ENCODE data around the gene GRAMD4.

Gene GRAMD4

DNA sequence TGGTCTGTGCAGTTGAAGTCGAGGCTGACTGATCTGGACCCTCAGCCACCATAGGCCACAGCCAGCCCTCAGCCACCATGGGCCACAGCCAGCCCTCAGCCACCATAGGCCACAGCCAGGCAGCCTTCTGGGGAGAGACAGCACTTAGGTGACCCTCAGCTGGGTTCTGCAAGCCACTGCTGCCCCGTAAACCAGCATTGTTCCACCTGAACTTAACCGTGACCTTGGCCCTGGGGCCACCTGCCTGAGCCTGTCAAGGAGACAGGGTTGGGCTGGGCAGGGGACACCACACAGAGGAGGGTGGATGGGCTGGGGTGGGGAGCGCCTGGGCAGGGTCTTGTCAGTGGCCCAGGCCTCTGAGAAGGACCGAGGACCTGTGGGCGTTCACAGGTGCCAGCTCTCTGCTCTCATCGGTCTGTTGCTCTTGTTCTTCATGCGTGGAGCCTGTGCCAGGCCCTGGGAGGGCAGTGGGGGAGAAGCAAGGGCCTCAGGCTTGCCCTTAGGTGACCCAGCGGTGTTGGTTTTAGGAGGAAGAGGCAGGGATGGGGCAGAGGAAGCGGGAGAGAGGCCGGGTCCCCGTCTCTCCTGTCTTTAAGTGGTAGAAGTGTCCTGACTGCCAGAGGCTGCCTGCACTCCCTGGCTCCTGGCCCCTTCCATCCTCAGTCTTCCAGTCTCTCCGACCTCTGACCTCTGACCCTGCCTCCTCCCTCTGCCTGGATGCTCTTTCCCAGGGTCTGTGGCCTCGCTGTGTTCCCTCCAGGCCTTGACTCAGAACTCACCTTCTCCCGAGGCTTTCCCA lies 36.9 kb downstream of the GRAMD4 start:
- no peak for DNase-seq (ENCODE audit: low spot score)

DNA sequence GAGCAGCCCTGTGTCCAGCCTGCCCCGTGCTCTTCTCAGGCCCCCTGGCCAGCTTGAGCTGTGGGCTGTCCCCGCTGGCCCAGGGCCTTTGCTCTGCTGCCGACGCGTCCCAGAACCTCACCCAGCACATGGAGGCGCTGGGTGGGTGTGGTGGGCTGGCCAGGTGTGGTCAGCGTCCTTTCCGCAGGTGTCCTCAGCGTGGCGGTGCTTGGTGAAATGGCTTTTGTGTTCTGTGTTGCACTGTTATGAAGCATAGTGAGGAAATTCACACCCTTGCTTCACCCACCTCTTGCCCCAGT lies 37.4 kb downstream of the GRAMD4 start:
- no peak for DNase-seq (ENCODE audit: low spot score)

DNA sequence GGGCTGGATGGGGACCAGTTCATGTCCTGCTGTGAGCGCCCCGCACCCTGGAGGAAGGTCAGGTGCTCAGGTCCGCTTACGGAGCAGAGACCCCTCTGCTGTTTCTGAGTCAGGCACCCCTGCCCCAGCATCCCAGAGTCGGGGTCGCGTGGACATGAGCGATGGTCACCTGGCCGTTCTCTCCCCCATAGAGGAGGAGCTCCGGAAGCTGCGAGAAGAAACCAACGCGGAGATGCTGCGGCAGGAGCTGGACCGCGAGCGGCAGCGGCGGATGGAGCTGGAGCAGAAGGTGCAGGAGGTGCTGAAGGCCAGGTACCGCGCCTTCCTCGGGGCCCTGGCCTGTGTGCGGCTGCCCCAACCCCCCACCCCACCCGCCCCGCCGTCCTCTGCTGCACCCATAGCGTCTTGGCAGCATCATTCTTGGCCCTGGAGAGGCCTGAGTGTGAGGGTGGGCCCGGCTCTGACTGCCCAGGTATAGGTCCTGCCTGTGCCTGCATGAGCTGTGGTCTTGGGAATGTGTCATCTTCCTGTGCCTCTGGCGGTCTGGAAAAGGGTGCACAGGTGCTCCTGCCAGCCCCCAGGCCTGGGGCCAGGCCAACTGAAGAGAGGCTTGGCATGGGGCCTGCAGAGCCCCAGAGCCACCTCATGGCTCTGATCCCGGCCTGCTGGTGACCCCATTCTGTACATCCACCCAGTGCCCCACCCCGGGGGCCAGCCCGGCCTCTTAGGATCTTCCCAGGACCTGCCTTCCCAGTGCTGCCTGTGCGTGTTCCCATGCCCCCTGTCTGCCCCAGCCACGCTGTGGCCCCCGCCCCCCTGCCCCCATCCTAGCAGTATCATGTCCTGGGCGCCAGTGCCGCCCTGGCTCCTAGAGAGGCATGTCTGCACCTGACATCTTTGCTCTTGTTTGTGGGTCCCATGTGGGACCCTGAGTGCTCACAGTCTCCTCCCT lies 38.1 kb downstream of the GRAMD4 start:
- DNase-seq (ENCODE audit: low spot score): no peak

DNA sequence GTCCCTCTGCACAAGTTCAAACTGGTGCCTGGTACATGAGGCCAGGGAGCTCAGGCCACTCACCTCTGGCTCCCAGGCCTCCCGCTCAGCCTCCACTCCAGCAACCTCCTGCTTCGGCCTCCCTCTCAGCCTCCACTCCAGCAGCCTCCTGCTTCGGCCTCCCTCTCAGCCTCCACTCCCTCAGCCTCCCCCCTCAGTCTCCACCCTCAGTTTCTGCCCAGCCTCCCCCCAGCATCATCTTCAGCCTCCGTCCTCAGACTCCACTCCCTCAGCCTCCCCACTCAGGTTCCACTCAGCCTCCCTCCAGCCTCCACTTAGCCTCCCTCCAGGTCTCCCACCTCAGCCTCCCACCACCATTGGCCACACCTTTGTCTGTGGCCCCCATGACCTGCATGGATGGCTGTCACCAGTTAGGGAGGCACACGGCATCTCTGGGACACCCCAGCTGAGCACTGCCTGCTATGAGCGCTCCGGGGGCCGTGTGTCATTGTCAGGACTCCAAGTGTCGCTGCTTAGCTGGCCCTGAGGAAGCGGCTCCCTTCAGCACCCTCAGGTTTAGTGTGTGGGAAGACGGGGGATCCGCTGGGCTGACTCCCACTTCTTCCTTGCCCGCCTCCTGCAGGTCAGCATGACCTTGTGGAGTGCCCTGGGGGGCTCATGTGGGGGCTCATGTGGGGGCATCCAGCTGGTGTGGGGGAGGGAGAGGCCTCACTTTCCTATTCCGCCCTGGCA lies 39.0 kb downstream of the GRAMD4 start:
- DNase-seq (ENCODE audit: low spot score): no peak

DNA sequence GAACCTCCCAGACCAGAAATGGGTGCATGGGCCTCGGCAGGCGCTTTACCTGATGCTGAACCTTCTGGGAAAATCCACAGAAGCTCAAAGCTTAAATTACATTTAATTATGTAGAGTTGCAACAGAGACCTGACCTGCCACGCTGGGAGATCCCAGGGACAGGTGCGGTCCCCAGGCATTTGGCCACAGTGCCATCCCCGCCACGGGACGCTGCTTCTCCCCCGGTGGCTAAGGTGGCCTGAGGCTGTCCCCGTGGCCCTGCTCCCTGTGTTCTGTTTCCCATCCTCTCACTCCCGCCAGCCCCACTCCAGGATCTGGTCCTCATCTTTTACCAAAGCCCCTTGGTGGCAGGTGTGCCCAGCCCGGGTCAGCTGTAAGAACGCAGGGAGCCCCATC lies 39.6 kb downstream of the GRAMD4 start:
- DNase-seq (ENCODE audit: low spot score): no peak

DNA sequence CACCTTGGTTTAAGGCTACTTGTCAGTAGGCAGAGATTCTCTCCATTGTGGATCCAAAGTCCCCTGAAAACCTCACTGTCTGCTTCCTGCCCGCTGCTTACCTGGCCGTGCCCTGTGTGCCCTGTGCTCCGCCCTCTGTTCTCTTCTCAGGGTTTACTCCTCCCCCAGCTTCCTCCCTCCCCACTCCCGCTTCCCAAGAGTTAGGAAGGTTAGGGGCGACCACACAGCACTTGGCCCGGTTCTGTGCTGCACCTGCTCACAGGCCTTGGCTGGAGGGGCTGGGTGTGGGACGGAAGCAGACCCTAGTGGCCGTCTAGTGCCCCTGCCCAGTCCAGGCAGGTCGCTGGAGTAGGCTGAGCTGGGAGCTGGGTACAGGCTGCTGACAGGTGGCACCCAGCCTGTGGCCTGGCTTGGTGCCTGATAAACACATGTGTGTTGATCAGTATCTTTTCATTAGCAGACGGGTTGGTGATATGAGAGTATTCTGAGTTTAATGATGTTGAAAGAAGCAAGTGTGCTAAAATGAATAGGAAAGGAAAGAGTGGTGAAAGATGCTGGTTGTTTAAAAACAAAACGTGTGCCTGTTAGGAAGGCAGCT lies 40.5 kb downstream of the GRAMD4 start:
- no peak for DNase-seq (ENCODE audit: low spot score)

- no peak for DNase-seq (ENCODE audit: low spot score)
Observed at GRCh38 chr22:46661221-46661851, 41.1 kb downstream of the GRAMD4 start.

- no peak for DNase-seq (ENCODE audit: low spot score)
Observed at GRCh38 chr22:46662226-46662625, 42.0 kb downstream of the GRAMD4 start.

DNA sequence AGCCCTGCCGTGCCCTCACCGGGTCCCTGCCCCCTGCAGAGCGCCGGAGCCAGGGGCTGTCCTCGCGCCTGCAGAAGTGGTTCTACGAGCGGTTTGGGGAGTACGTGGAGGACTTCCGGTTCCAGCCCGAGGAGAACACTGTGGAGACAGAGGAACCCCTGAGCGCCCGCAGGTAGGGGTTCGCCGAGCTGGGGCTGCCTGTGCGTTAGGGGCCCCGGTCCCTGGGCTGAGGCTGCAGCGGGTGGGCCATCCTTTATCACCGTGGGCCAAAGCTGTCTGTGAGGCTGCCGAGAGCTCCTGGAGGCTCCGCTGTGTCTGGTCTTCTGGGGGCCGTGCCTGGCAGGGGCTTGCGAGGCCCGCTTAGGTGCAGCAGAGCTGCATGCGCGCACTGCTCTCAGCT lies 42.8 kb downstream of the GRAMD4 start:
- DNase-seq (ENCODE audit: low spot score): no peak

GRCh38 chr22:46663436-46664100 lies 43.4 kb downstream of the GRAMD4 start:
- no peak for DNase-seq (ENCODE audit: low spot score)

- DNase-seq (ENCODE audit: low spot score): no peak
Observed at GRCh38 chr22:46664301-46664855, 44.2 kb downstream of the GRAMD4 start.

- no peak for DNase-seq (ENCODE audit: low spot score)
Observed at GRCh38 chr22:46665151-46665695, 45.0 kb downstream of the GRAMD4 start.

DNA sequence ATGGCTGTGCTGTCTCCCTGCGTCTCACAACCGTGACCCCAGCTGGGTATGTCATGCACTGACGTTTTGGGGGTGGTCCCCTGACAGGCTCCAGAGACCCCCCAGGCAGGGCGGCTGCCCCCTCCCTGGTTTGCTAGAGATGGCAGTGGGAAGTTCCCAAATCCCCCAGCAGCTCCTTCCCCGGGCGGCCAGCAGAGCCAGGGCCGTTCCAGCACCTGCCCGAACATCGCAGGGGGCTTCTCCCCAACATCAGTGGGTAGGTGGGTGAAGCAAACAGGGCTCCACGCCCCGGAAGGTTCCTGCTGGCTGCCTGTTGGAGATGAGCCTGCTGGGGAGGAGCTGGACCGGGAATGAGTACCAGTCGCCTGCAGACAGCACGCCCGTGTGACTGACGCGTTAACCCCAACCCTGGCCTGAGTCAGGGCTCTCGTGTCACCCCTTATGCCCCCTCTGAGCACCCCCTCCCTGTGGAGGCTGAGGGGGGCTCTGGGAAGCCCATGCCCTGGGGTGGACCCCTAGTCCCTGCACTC lies 45.6 kb downstream of the GRAMD4 start:
- DNase-seq (ENCODE audit: low spot score): no peak

- DNase-seq (ENCODE audit: low spot score): no peak
Observed at GRCh38 chr22:46666577-46667244, 46.5 kb downstream of the GRAMD4 start.

DNA sequence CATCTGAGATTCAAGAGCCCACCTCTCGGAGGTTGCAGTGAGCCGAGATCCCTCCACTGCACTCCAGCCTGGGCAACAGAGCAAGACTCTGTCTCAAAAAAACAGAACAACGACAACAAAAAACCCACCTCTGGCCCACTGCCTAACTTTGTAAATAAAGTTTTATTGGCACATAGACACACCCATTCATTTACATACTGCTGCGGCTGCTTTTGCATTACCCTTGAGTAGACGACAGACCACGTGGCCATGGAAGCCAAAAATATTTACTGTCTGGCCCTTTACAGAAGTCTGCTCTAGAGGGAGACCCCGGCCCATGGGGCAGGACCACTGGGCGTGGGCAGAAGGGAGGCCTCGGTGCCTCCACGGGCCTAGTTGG lies 47.0 kb downstream of the GRAMD4 start:
- DNase-seq (ENCODE audit: low spot score): no peak

GRCh38 chr22:46668116-46668515 lies 47.9 kb downstream of the GRAMD4 start:
- DNase-seq (ENCODE audit: low spot score): no peak

DNA sequence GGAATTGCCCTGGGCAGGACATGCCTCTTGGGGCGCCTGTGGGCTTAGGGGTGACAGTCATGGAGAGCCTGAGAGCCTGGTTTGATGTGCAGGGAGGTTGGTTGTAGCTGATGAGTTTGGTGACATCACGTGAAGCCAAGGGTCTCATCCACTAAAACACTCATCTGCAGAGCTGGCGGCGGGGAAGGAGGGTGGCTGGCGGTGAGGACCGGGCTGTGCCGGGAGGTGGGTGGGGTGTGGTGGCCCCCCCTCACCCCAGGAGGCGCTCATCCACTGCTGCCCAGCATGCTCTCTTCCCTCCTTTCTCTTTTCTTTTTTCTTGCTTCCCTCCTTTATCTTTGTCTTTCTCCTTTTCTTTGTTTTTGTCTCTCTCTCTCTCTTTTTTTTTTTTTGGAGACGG lies 49.0 kb downstream of the GRAMD4 start:
- no peak for DNase-seq (ENCODE audit: low spot score)

GRCh38 chr22:46671824-46672432 lies 51.7 kb downstream of the GRAMD4 start:
- DNase-seq (ENCODE audit: low spot score): peak; percentile 42

DNA sequence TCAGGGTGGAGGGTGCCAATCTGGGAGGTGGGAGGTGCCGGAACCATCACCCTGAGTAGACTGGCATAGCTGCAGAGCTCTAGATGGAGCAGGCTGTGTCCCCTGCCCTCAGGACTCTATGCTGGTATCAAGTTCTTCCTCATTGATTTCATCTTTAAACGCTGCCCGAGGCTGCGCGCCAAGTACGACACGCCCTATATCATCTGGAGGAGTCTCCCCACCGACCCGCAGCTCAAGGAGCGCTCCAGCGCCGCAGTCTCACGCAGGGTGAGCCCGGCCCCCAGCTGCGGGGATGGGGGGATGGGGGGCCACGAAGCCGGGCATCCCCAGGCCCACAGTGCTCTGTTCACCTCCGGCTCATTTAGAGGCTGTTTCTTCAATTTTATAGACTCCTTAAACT lies 52.5 kb downstream of the GRAMD4 start:
- DNase-seq (ENCODE audit: low spot score): no peak
